Activated CD4-positive, alpha-beta memory T cell treated with anti-CD3 and anti-CD28 coated beads for 36 hours (primary cell): ENCODE results near the gene CRACR2A. TPM values are rescaled to one million over a fixed set of nuclear protein-coding genes. Genes with fewer than 3 reads are reported as not detected.

ENCODE experiments used
- CTCF ChIA-PET: fragments of 350-600 bp; sonication (Branson Sonifier 250); formaldehyde crosslinking; loops from one replicate; lab custom pipeline; 2021; ENCODE audit warnings: antibody characterized with exemption, inconsistent platforms; lab: Charles Lee
- POLR2A ChIA-PET: fragments of 350-600 bp; sonication (Branson Sonifier 250); formaldehyde crosslinking; loops from one replicate; lab custom pipeline; 2021; ENCODE audit warnings: antibody characterized with exemption; lab: Charles Lee
- DNase-seq: peaks from one replicate; pipeline ENCODE4 v3.0.0-alpha.2; 2020
- H3K27ac Mint-ChIP-seq: one replicate; pipeline ENCODE4 v1.8.0; 2021; ENCODE audit warnings: mixed read lengths
- H3K27me3 Mint-ChIP-seq: one replicate; pipeline ENCODE4 v1.8.0; 2021; ENCODE audit warnings: mixed read lengths
- H3K36me3 Mint-ChIP-seq: one replicate; pipeline ENCODE4 v1.8.0; 2021; ENCODE audit warnings: mixed read lengths
- H3K4me1 Mint-ChIP-seq: one replicate; pipeline ENCODE4 v1.8.0; 2021; ENCODE audit warnings: low read depth, mixed read lengths
- H3K4me3 Mint-ChIP-seq: one replicate; pipeline ENCODE4 v1.8.0; 2021; ENCODE audit warnings: mild to moderate bottlenecking, mixed read lengths
- H3K9me3 Mint-ChIP-seq: one replicate; pipeline ENCODE4 v1.8.0; 2021; ENCODE audit warnings: mixed read lengths
- intact Hi-C: fragments of 100-400 bp; cut with micrococcal nuclease; formaldehyde crosslinking; loops from one replicate; pipeline ENCODE4 v1.15.1; 2023
- total RNA-seq, 2 experiments: library from RNA; stranded (reverse); gene quantifications; one replicate each; pipeline ENCODE4 v1.2.3, GENCODE V29; 2021

CRACR2A gene
- total RNA-seq, 2 experiments from 2014 or later, result 15.8 to 19.1 TPM

- H3K36me3 Mint-ChIP-seq, result peaks cover 53% of the 10 kb centered on the region
- ChIA-PET POLR2A (interaction anchor here (0.6 kb wide), 1 partner anchor 881 kb away, joined by 3 read pairs; no protein-coding TSS in a partner anchor), CTCF (no interaction called here)
Observed at GRCh38 chr12:3617565-3617964, 135.3 kb downstream of the CRACR2A start.

GRCh38 chr12:3615862-3616261 lies 137.0 kb downstream of the CRACR2A start:
- Mint-ChIP-seq H3K9me3 (peaks cover 5% of the 10 kb centered on the region), H3K27ac (no peak overlapping the region), H3K36me3 (peaks cover 56% of the 10 kb centered on the region), H3K4me1 (no peaks in the 10 kb centered on the region), H3K27me3 (no peaks in the 10 kb centered on the region), H3K4me3 (no peak overlapping the region)
- intact Hi-C loops, result no loop called here
- ChIA-PET CTCF (no interaction called here), POLR2A (no interaction called here)
- no peak for DNase-seq

More at GRCh38 chr12:3617565-3617964, 135.3 kb downstream of the CRACR2A start:
- Mint-ChIP-seq H3K9me3 (no peaks in the 10 kb centered on the region), H3K4me1 (no peaks in the 10 kb centered on the region), H3K4me3 (no peak overlapping the region), H3K27me3 (no peaks in the 10 kb centered on the region), H3K27ac (no peak overlapping the region)
- intact Hi-C loops, result no loop called here
- no peak for DNase-seq

GRCh38 chr12:3614806-3615466 lies 138.0 kb downstream of the CRACR2A start:
- H3K9me3 Mint-ChIP-seq, result peaks cover 7% of the 10 kb centered on the region
- no peaks in the 10 kb centered on the region for H3K27me3 Mint-ChIP-seq
- H3K27ac Mint-ChIP-seq, result no peak overlapping the region
- intact Hi-C loops, result no loop called here
- H3K4me3 Mint-ChIP-seq, result no peak overlapping the region
- H3K4me1 Mint-ChIP-seq, result no peaks in the 10 kb centered on the region
- ChIA-PET POLR2A (no interaction called here), CTCF (no interaction called here)
- no peak for DNase-seq
- peaks cover 58% of the 10 kb centered on the region for H3K36me3 Mint-ChIP-seq

- CTCF ChIA-PET, result no interaction called here
- no peak overlapping the region for H3K27ac Mint-ChIP-seq
Observed at GRCh38 chr12:3613641-3614395, 139.1 kb downstream of the CRACR2A start.

GRCh38 chr12:3611860-3612703 lies 140.8 kb downstream of the CRACR2A start:
- ChIA-PET CTCF (no interaction called here), POLR2A (no interaction called here)
- H3K27me3 Mint-ChIP-seq, result no peaks in the 10 kb centered on the region
- peaks cover 13% of the 10 kb centered on the region for H3K9me3 Mint-ChIP-seq
- H3K4me3 Mint-ChIP-seq, result no peak overlapping the region
- intact Hi-C loops, result no loop called here
- H3K4me1 Mint-ChIP-seq, result no peaks in the 10 kb centered on the region
- H3K27ac Mint-ChIP-seq, result no peak overlapping the region
- DNase-seq, result no peak
- H3K36me3 Mint-ChIP-seq, result peaks cover 65% of the 10 kb centered on the region

More at GRCh38 chr12:3613641-3614395, 139.1 kb downstream of the CRACR2A start:
- H3K27me3 Mint-ChIP-seq, result no peaks in the 10 kb centered on the region
- H3K4me3 Mint-ChIP-seq, result no peak overlapping the region
- POLR2A ChIA-PET, result no interaction called here
- intact Hi-C loops, result no loop called here
- DNase-seq, result no peak
- peaks cover 13% of the 10 kb centered on the region for H3K9me3 Mint-ChIP-seq
- peaks cover 68% of the 10 kb centered on the region for H3K36me3 Mint-ChIP-seq
- H3K4me1 Mint-ChIP-seq, result no peaks in the 10 kb centered on the region

GRCh38 chr12:3607821-3608220 lies 145.1 kb downstream of the CRACR2A start:
- CTCF ChIA-PET, result interaction anchor here (1.2 kb wide), 1 partner anchor 308 kb away, joined by 3 read pairs; no protein-coding TSS in a partner anchor
- DNase-seq, result no peak
- intact Hi-C loops, result no loop called here
- Mint-ChIP-seq H3K4me1 (no peaks in the 10 kb centered on the region), H3K27ac (no peak overlapping the region), H3K36me3 (peaks cover 28% of the 10 kb centered on the region), H3K9me3 (peaks cover 13% of the 10 kb centered on the region), H3K27me3 (no peaks in the 10 kb centered on the region), H3K4me3 (no peak overlapping the region)
- POLR2A ChIA-PET, result no interaction called here

GRCh38 chr12:3607039-3607720 lies 145.7 kb downstream of the CRACR2A start:
- Mint-ChIP-seq H3K9me3 (peaks cover 13% of the 10 kb centered on the region), H3K4me3 (no peak overlapping the region), H3K4me1 (no peaks in the 10 kb centered on the region), H3K27me3 (no peaks in the 10 kb centered on the region), H3K36me3 (peaks cover 24% of the 10 kb centered on the region), H3K27ac (no peak overlapping the region)
- CTCF ChIA-PET, result interaction anchor here (1.2 kb wide), 1 partner anchor 307 kb away, joined by 3 read pairs; no protein-coding TSS in a partner anchor
- DNase-seq, result no peak
- intact Hi-C loops, result no loop called here
- POLR2A ChIA-PET, result no interaction called here

- Mint-ChIP-seq H3K4me1 (no peaks in the 10 kb centered on the region), H3K27ac (no peak overlapping the region), H3K9me3 (peaks cover 8% of the 10 kb centered on the region), H3K36me3 (peaks cover 16% of the 10 kb centered on the region), H3K4me3 (no peak overlapping the region), H3K27me3 (no peaks in the 10 kb centered on the region)
- ChIA-PET POLR2A (no interaction called here), CTCF (interaction anchor here (1.3 kb wide), 1 partner anchor 306 kb away, joined by 4 read pairs; no protein-coding TSS in a partner anchor)
- intact Hi-C loops, result no loop called here
- no peak for DNase-seq
Observed at GRCh38 chr12:3606128-3606527, 146.8 kb downstream of the CRACR2A start.

- ChIA-PET CTCF (interaction anchor here (1.3 kb wide), 1 partner anchor 305 kb away, joined by 4 read pairs; no protein-coding TSS in a partner anchor), POLR2A (no interaction called here)
- H3K27ac Mint-ChIP-seq, result no peak overlapping the region
Observed at GRCh38 chr12:3605692-3606091, 147.2 kb downstream of the CRACR2A start.

GRCh38 chr12:3604748-3605586 lies 147.9 kb downstream of the CRACR2A start:
- no peak overlapping the region for H3K4me3 Mint-ChIP-seq
- intact Hi-C loops, result no loop called here
- H3K27ac Mint-ChIP-seq, result no peak overlapping the region
- ChIA-PET CTCF (interaction anchor here (1.3 kb wide), 1 partner anchor 305 kb away, joined by 4 read pairs; no protein-coding TSS in a partner anchor), POLR2A (no interaction called here)
- DNase-seq, result no peak
- H3K36me3 Mint-ChIP-seq, result peaks cover 10% of the 10 kb centered on the region
- no peaks in the 10 kb centered on the region for H3K4me1 Mint-ChIP-seq
- H3K9me3 Mint-ChIP-seq, result peaks cover 7% of the 10 kb centered on the region
- no peaks in the 10 kb centered on the region for H3K27me3 Mint-ChIP-seq

More at GRCh38 chr12:3605692-3606091, 147.2 kb downstream of the CRACR2A start:
- no peaks in the 10 kb centered on the region for H3K4me1 Mint-ChIP-seq
- H3K36me3 Mint-ChIP-seq, result peaks cover 16% of the 10 kb centered on the region
- DNase-seq, result no peak
- H3K9me3 Mint-ChIP-seq, result peaks cover 8% of the 10 kb centered on the region
- intact Hi-C loops, result no loop called here
- H3K4me3 Mint-ChIP-seq, result no peak overlapping the region
- H3K27me3 Mint-ChIP-seq, result no peaks in the 10 kb centered on the region

GRCh38 chr12:3604286-3604685 lies 148.6 kb downstream of the CRACR2A start:
- ChIA-PET POLR2A (no interaction called here), CTCF (no interaction called here)
- Mint-ChIP-seq H3K4me1 (no peaks in the 10 kb centered on the region), H3K27me3 (no peaks in the 10 kb centered on the region), H3K36me3 (peaks cover 4% of the 10 kb centered on the region), H3K4me3 (no peak overlapping the region), H3K27ac (no peak overlapping the region), H3K9me3 (peaks cover under 1% of the 10 kb centered on the region)
- no peak for DNase-seq
- intact Hi-C loops, result no loop called here
